Neural crest cell (in vitro differentiated cells): ENCODE data around the gene HDAC10. TPM values are rescaled to one million over a fixed set of nuclear protein-coding genes. Genes with fewer than 3 reads are reported as not detected.

Experiments used
- DNase-seq: peaks from one replicate; pipeline ENCODE4 v3.0.0; 2021; ENCODE audit warnings: low read depth, mixed read lengths, low spot score
- H3K27ac Mint-ChIP-seq: one replicate; pipeline ENCODE4 v1.8.0; 2021; ENCODE audit warnings: mild to moderate bottlenecking, mixed read lengths; ENCODE audit not compliant: unreplicated experiment
- H3K27me3 Mint-ChIP-seq: 2 replicates; pipeline ENCODE4 v1.8.0; 2021; ENCODE audit warnings: low read depth, mild to moderate bottlenecking, mixed read lengths
- H3K36me3 Mint-ChIP-seq: 2 replicates; pipeline ENCODE4 v1.8.0; 2021; ENCODE audit warnings: low read depth, mild to moderate bottlenecking, mixed read lengths
- H3K4me1 Mint-ChIP-seq: 2 replicates; pipeline ENCODE4 v1.8.0; 2021; ENCODE audit warnings: mixed read lengths
- H3K4me3 Mint-ChIP-seq: one replicate; pipeline ENCODE4 v1.8.0; 2021; ENCODE audit warnings: mild to moderate bottlenecking, mixed read lengths
- H3K9me3 Mint-ChIP-seq: 2 replicates; pipeline ENCODE4 v1.8.0; 2021; ENCODE audit warnings: mixed read lengths
- total RNA-seq: library from RNA; stranded (reverse); gene quantifications from 2 replicates; pipeline ENCODE4 v1.2.1, GENCODE V29; 2021
- TF ChIP-seq, protein P1 (sequence below): fragments of 200-600 bp; sonication (generic); conservative IDR thresholded peaks from 2 replicates; pipeline ENCODE4 v1.5.0; 2021; ENCODE audit warnings: antibody characterized with exemption, mild to moderate bottlenecking

The HDAC10 gene
- total RNA-seq, 1 donor from 2014 or later, result 52.9 TPM

DNA sequence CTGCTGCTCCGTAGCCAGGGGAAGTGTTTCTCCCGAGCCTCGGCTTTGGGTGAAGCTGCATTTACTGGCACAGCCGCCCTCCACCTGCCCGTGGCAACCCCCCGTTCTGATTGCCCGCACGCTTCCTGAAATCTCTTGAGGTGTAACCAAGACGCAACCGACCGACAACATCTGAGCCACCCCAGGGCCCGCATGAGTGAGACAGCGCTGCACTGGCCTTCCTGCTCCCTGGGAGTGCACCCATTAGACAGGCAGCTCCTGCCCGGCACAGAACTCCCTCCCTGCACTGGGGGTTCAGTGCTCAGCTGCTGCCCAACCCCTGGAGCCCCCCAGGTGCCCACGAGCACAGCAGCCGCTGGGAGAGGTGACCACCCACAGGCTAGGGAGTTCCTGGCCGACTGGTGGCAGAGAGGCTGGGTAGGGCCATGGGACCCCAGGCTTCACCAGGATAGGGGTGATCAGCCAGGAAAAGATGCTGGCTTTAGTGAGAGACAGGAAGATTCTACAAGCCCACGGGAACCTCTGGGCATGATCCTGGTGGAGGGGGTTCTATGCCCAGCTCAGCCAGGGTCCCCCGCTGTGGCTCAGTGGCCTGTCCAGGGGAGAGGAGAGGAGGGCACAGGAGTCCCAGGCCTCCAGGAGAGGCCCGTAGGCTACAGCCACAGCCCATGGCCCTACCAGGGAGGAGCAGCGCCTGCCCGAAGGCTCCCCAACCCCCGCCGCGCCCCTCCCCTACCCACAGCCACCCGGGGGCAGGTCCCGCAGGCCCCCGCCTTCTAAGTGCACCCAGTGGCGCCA is 41.8 kb upstream of the HDAC10 start:
- H3K4me3 Mint-ChIP-seq, result no peak overlapping the region
- H3K27me3 Mint-ChIP-seq, result no peaks in the 10 kb centered on the region
- no peak for DNase-seq
- H3K36me3 Mint-ChIP-seq, result no peaks in the 10 kb centered on the region
- TF ChIP-seq, protein P1, sequence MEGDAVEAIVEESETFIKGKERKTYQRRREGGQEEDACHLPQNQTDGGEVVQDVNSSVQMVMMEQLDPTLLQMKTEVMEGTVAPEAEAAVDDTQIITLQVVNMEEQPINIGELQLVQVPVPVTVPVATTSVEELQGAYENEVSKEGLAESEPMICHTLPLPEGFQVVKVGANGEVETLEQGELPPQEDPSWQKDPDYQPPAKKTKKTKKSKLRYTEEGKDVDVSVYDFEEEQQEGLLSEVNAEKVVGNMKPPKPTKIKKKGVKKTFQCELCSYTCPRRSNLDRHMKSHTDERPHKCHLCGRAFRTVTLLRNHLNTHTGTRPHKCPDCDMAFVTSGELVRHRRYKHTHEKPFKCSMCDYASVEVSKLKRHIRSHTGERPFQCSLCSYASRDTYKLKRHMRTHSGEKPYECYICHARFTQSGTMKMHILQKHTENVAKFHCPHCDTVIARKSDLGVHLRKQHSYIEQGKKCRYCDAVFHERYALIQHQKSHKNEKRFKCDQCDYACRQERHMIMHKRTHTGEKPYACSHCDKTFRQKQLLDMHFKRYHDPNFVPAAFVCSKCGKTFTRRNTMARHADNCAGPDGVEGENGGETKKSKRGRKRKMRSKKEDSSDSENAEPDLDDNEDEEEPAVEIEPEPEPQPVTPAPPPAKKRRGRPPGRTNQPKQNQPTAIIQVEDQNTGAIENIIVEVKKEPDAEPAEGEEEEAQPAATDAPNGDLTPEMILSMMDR, result no peak
- peaks cover 19% of the 10 kb centered on the region for H3K4me1 Mint-ChIP-seq
- no peak overlapping the region for H3K27ac Mint-ChIP-seq
- no peaks in the 10 kb centered on the region for H3K9me3 Mint-ChIP-seq

DNA sequence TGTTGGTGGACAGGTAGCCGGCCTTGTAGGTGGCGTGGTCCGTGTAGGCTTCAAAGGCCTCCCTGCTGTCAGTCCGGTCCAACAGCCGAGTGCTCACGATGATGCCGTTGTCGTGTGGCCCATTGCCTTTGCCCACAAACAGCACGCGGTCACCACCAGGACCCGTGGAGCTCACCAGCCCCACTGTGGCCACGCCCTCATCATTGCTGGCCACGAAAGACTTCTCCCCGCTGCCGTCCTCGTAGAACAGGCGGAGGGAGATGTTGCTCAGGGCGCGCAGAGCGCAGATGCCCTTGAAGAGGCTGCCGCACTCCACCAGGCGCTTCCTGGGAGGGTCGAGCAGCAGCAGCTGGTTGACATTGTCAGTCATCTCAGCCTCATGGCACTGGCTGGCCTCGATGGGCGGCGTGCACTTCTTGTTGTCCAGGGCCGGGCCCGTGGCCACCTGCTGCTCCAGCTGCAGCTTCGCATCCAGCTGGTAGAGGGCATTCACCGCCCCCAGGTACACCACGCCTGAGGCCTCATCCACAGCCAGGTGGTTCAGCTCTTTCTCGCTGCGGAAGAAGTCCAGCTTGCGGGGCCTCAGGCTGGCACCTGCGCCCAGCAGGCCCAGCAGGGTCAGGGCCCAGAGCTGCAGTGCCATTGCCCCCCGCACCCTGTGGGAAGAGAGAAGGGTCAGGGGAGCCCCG is 39.0 kb upstream of the HDAC10 start:
- TF ChIP-seq, protein P1, result no peak
- Mint-ChIP-seq H3K27ac (no peak overlapping the region), H3K36me3 (no peaks in the 10 kb centered on the region)

DNA sequence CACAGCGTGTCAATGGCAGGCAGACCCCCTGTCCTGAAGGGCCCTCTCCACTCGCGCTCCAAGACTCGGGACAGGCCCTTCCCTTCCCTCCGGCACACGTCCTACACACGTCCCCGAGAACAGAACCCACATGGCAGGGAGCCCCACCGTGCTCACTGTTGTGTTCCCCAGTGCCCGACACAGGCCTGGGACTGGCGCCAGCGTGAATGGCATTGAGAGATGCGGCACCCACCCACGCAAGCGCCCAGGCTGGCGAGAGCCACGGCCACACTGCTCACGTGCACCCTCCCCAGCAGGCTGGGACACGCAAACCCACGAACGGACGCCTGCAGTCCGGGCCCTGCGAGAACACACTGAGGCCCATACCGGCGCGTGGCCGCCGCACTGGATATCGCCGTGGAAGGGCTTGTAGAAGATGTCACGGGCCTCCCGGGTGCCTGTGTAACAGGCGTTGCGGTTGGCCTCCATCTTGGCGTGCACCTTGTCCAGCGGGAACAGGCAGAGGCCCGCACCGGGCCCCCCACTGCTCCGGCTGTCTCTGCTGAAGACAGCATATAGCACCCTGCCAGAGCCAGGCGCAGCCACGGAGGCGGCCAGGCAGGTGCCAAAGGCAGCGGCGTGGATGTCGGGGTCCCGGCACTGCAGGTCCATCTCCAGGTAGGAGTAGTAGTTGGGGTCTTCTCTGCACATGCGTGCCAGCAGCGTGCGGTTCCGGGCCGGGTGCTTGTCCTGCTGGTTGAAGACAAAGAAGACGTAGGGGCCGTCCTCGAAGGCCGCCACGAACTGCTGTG is 38.3 kb upstream of the HDAC10 start:
- Mint-ChIP-seq H3K9me3 (no peaks in the 10 kb centered on the region), H3K4me3 (no peak overlapping the region), H3K27me3 (no peaks in the 10 kb centered on the region), H3K27ac (no peak overlapping the region), H3K4me1 (peaks cover 8% of the 10 kb centered on the region), H3K36me3 (no peaks in the 10 kb centered on the region)
- TF ChIP-seq, protein P1, result no peak
- DNase-seq, result no peak

More for the DNA sequence above, 39.0 kb upstream of the HDAC10 start:
- no peaks in the 10 kb centered on the region for H3K9me3 Mint-ChIP-seq
- H3K4me3 Mint-ChIP-seq, result no peak overlapping the region
- no peak for DNase-seq
- H3K27me3 Mint-ChIP-seq, result no peaks in the 10 kb centered on the region
- H3K4me1 Mint-ChIP-seq, result peaks cover 10% of the 10 kb centered on the region

DNA sequence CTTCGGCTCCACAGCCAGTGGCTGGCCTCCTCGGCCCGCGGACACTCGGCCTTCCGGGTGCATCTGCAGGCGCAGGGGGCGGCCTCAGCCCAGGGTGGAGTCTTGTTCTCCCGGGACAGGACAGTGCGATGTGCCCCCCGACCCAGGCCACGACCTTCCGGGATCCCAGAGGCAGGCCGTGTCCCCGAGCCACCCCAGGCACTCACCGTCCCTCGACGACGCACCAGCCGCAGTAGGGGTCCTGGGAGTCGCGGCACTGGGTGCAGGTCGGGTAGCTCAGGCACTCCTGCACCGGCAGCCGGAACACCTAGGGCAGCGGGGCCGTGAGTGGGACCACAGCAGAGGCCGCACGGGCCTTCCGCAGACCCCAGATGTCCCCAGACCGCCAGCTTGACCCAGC is 36.7 kb upstream of the HDAC10 start:
- Mint-ChIP-seq H3K27me3 (no peaks in the 10 kb centered on the region), H3K27ac (no peak overlapping the region), H3K4me3 (no peak overlapping the region), H3K36me3 (no peaks in the 10 kb centered on the region), H3K9me3 (no peaks in the 10 kb centered on the region), H3K4me1 (peaks cover 3% of the 10 kb centered on the region)
- TF ChIP-seq, protein P1, result no peak
- DNase-seq, result no peak

DNA sequence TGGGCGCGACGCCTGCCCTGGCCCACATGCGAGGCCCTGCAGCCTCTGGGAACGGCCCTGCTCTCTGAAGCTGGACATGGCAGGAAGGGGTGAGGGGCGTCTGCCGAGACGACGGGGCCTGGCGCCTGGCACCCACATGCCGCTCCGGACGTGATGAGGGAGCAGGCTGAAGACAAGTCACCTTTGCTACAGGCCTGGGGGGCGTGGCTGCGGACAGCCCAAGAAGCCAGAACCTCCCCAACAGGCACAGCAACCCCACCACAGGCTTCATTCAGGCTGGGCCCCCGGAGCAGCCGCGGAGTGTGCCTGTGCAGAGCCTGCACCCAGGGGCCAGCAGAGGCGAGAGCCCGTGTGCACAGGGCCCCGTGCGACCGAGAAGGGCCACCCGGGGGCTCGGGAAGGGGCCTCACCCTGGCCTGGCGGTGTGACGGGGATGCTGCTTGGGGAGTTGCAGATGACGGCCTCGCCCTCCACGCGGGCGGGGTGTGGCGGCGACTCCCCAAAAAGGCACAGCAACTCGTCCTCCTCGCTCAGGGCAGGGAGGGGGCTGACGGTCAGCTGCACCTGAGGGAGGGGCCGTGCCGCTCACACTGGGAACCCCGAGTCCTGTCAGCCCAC is 35.7 kb upstream of the HDAC10 start:
- DNase-seq, result no peak
- TF ChIP-seq, protein P1, result no peak
- H3K4me1 Mint-ChIP-seq, result no peaks in the 10 kb centered on the region
- no peak overlapping the region for H3K4me3 Mint-ChIP-seq
- H3K27me3 Mint-ChIP-seq, result no peaks in the 10 kb centered on the region
- H3K36me3 Mint-ChIP-seq, result no peaks in the 10 kb centered on the region
- H3K27ac Mint-ChIP-seq, result no peak overlapping the region
- H3K9me3 Mint-ChIP-seq, result no peaks in the 10 kb centered on the region
